K562 (cell line): ENCODE results near the gene PRSS22. TPM values are rescaled to one million over a fixed set of nuclear protein-coding genes. Genes with fewer than 3 reads are reported as not detected.
A peak's percentile ranks its signal among the peaks of the same experiment; 100 is the strongest.

ENCODE experiments used
- ATAC-seq: fragments of 200-7000 bp; cut with Tn5 transposase; 3 replicates; pipeline ENCODE4 v1.9.1; 2020; ENCODE audit warnings: moderate library complexity
- BruUV-seq: library from RNA; stranded (reverse); fragments of 400-500 nt; replicated peaks from 2 replicates; lab custom pipeline; 2021; lab: Mats Ljungman, UMichigan
- CTCF ChIA-PET: fragments of 300-600 bp; formaldehyde crosslinking; extraction: SDS; loops from one replicate; lab custom pipeline; 2021; ENCODE audit warnings: low intra/inter-chr PET ratio; lab: Yijun Ruan, JAX
- POLR2A ChIA-PET: fragments of 300-600, 350-650 bp; sonication (Branson Sonifier 250); formaldehyde crosslinking; extraction: SDS; loops from one replicate; lab custom pipeline; 2021; ENCODE audit warnings: antibody characterized with exemption, inconsistent platforms; lab: Yijun Ruan, JAX
- DNase-seq, 4 experiments: peaks; one replicate each; pipeline versions ENCODE4 v3.0.0 to v3.0.0-alpha.2; 2011 to 2018; ENCODE audit warnings: low spot score in 3 of 4, mixed read lengths in 3 of 4; ENCODE audit errors: extremely low read depth in 1 of 4
- FAIRE-seq: peaks from 2 replicates; lab custom pipeline; 2011; peaks lifted over from hg19 to GRCh38; lab: Jason Lieb, UNC
- H2AFZ ChIP-seq: 2 replicates; pipeline ENCODE4 v1.6.0; 2011; ENCODE audit warnings: low read depth, low read length, control low read depth, inconsistent platforms
- H3K27ac ChIP-seq: fragments of 200-600 bp; 3 replicates; pipeline ENCODE4 v1.8.0; 2011; ENCODE audit warnings: low read depth, mild to moderate bottlenecking, control low read depth, inconsistent platforms, low read length, moderate library complexity, mixed read lengths; ENCODE audit errors: extremely low read depth
- H3K27me3 ChIP-seq, 2 experiments: fragments of 300-600 bp in 1 of 2; 2 replicates in 1 of 2; 3 replicates in 1 of 2; pipeline versions ENCODE4 v1.6.0 to v1.8.0; 2011; ENCODE audit warnings: inconsistent platforms in 2 of 2, low read length in 2 of 2, mild to moderate bottlenecking in 1 of 2, mixed read lengths in 1 of 2, moderate library complexity in 1 of 2; ENCODE audit not compliant: control insufficient read depth in 2 of 2, insufficient read depth in 2 of 2
- H3K36me3 ChIP-seq: fragments of 300-600 bp; 3 replicates; pipeline ENCODE4 v1.8.0; 2011; ENCODE audit warnings: mild to moderate bottlenecking, low read length, inconsistent platforms; ENCODE audit not compliant: control insufficient read depth, insufficient read depth
- H3K4me1 ChIP-seq, 2 experiments: fragments of 200-600 bp in 1 of 2; replicated peaks in 1 of 2; 2 replicates in 1 of 2; 3 replicates in 1 of 2; pipeline versions ENCODE4 v1.5.1 to v1.8.0; 2011; ENCODE audit warnings: inconsistent platforms in 2 of 2, low read length in 2 of 2, mild to moderate bottlenecking in 1 of 2, mixed read lengths in 1 of 2, moderate library complexity in 1 of 2; ENCODE audit not compliant: control insufficient read depth in 2 of 2, insufficient read depth in 2 of 2
- H3K4me2 ChIP-seq: 2 replicates; pipeline ENCODE4 v1.6.1; 2011; ENCODE audit warnings: low read length, control low read depth, inconsistent platforms, mixed read lengths; ENCODE audit not compliant: insufficient read depth
- H3K4me3 ChIP-seq: fragments of 200-600 bp; sonication (generic), shearing (Covaris generic); 2 replicates; pipeline ENCODE4 v1.5.1; 2016; ENCODE audit warnings: control low read depth, inconsistent platforms
- H3K79me2 ChIP-seq: fragments of 200-600 bp; 3 replicates; pipeline ENCODE4 v1.8.0; 2011; ENCODE audit warnings: low read length, inconsistent platforms; ENCODE audit not compliant: control insufficient read depth, insufficient read depth
- H3K9ac ChIP-seq, 2 experiments: 2 replicates each; pipeline versions ENCODE4 v1.6.0 to v1.6.1; 2011; ENCODE audit warnings: low read depth in 2 of 2, low read length in 2 of 2, control low read depth in 1 of 2, inconsistent platforms in 1 of 2, mild to moderate bottlenecking in 1 of 2, mixed read lengths in 1 of 2; ENCODE audit not compliant: insufficient read depth in 1 of 2
- H3K9me1 ChIP-seq: one replicate; pipeline ENCODE4 v1.6.0; 2011; ENCODE audit warnings: inconsistent platforms, mild to moderate bottlenecking, low read length, moderate library complexity; ENCODE audit not compliant: control insufficient read depth, insufficient read depth
- H3K9me3 ChIP-seq: replicated peaks from 2 replicates; pipeline ENCODE4 v1.5.1; 2011; ENCODE audit warnings: low read depth, low read length, inconsistent platforms; ENCODE audit not compliant: control insufficient read depth, insufficient read depth
- H4K20me1 ChIP-seq: replicated peaks from 2 replicates; pipeline ENCODE4 v1.6.1; 2011; ENCODE audit warnings: low read length, inconsistent platforms, mixed read lengths; ENCODE audit not compliant: control insufficient read depth, insufficient read depth
- CREB5 ChIP-seq: fragments of 250-450 bp; sonication (Bioruptor Pico); IDR thresholded peaks from 2 replicates; pipeline ENCODE4 v1.5.0; 2020; ENCODE audit warnings: mild to moderate bottlenecking
- NFIC ChIP-seq: fragments of 450-650 bp; IDR thresholded peaks from 2 replicates; pipeline ENCODE4 v1.6.1; 2017; ENCODE audit warnings: mild to moderate bottlenecking, inconsistent platforms
- PTRF ChIP-seq: fragments of 450-650 bp; IDR thresholded peaks from 2 replicates; pipeline ENCODE4 v1.6.1; 2016; ENCODE audit warnings: mild to moderate bottlenecking, missing genetic modification characterization, missing compliant biosample characterization
- REST ChIP-seq, 2 experiments: fragments of 450-650 bp; formaldehyde crosslinking in 1 of 2; IDR thresholded peaks; 2 replicates each; pipeline versions ENCODE4 v1.4.0 to v1.6.1; 2014 to 2020; ENCODE audit warnings: mild to moderate bottlenecking in 2 of 2, borderline replicate concordance in 1 of 2, low read depth in 1 of 2
- TCF3 ChIP-seq: sonication (generic); formaldehyde crosslinking; IDR thresholded peaks from 2 replicates; pipeline ENCODE4 v1.4.0; 2020; ENCODE audit warnings: mild to moderate bottlenecking, missing genetic modification reagents
- ZBTB33 ChIP-seq: sonication (generic); formaldehyde crosslinking; IDR thresholded peaks from 2 replicates; pipeline ENCODE4 v1.8.1; 2023; ENCODE audit warnings: mild to moderate bottlenecking, missing genetic modification reagents
- WGBS: fragments of 100-300 bp; shearing (Covaris generic); methylation state at CpG from one replicate; pipeline ENCODE4 v1.1.6; 2016; ENCODE audit warnings: low coverage, mixed read lengths; ENCODE audit not compliant: insufficient coverage; ENCODE audit errors: missing lambda C conversion rate; 5-methylcytosine and 5-hydroxymethylcytosine counted together
- in situ Hi-C: fragments of 300-500 bp; cut with MboI; formaldehyde crosslinking; loops from 4 replicates; pipeline ENCODE4 v1.15.0; 2018; ENCODE audit warnings: inconsistent platforms, mixed read lengths
- intact Hi-C: fragments of 100-400 bp; cut with micrococcal nuclease; formaldehyde crosslinking; loops from 2 replicates; pipeline ENCODE4 v1.14.2; 2022
- polyA plus RNA-seq, 8 experiments: library from polyadenylated mRNA; depleted of rRNA in 4 of 8; stranded (reverse) in 5 of 8; unstranded in 3 of 8; fragments of >200 nt; fragmentation: Nextera tagmentation in 2 of 8; fragmentation: Illumina TruSeq in 1 of 8; extraction: Ambion mirVana in 2 of 8; extraction: Trizol in 1 of 8; gene quantifications; 2 replicates each; pipeline versions ENCODE4 v1.2.1 to v1.2.3, GENCODE V29; 2011 to 2014; ENCODE audit warnings: inconsistent platforms in 1 of 8, missing spikeins in 1 of 8
- total RNA-seq, 7 experiments: library from RNA; depleted of rRNA in 6 of 7; stranded (reverse); fragments of >200 nt in 6 of 7; fragmentation: Illumina TruSeq in 2 of 7; extraction: Trizol in 2 of 7; gene quantifications; 2 replicates each; pipeline versions ENCODE4 v1.2.1 to v1.2.3, GENCODE V29; 2011 to 2021; ENCODE audit warnings: low replicate concordance in 1 of 7

The PRSS22 gene
- total and polyA plus RNA-seq, 9 of the 15 experiments (the other 6 are each of a cell fraction or from before 2014, with no cell fraction given): 0.13 to 0.42 TPM; not detected in 7

- 40% methylated on average over 30 of the region's 56 CpGs for WGBS
- intact Hi-C loops: no loop called here
- FAIRE-seq: no peak
These were observed 5.1 kb downstream of the PRSS22 start for GRCh38 chr16:2852731-2853507.

More at GRCh38 chr16:2852731-2853507, 5.1 kb downstream of the PRSS22 start:
- Histone ChIP-seq H3K27me3 (peaks cover 7 to 20% of the 10 kb centered on the region in 2 experiments; a peak in 4 of 5 replicates), H3K9me3 (peaks cover 7% of the 10 kb centered on the region), H3K4me3 (0 out of 2 replicates have a peak overlapping the region, but pooled peaks have one; percentile 8), H3K27ac (no peak overlapping the region), H2AFZ (peak overlapping the region; percentile 39; the same call in 1 of the 2 replicates), H3K36me3 (no peaks in the 10 kb centered on the region), H3K9ac (peak overlapping the region in 1 of 2 experiments; percentile 26; a peak in 1 of 4 replicates), H3K4me1 (peaks cover 7 to 52% of the 10 kb centered on the region in 2 experiments; a peak in 3 of 5 replicates), H3K9me1 (no peaks in the 10 kb centered on the region), H3K4me2 (no peak overlapping the region)
- ATAC-seq (peak; percentile 71), DNase-seq (peak in 3 of 4 experiments; percentile 56 to 61 (median 57))
- no TSS peak for BruUV-seq
- ChIA-PET POLR2A (interaction anchor here (0.6 to 0.9 kb wide), 3 partner anchors 8 to 22 kb away, joined by 3 read pairs; no protein-coding TSS in a partner anchor), CTCF (no interaction called here)
- in situ Hi-C loops: no loop called here
- TF ChIP-seq TCF3 (CRISPR knock-in tag): no peak
- TF ChIP-seq NFIC: peak; percentile 49
- no peak for TF ChIP-seq PTRF (tag)
- no peak for TF ChIP-seq CREB5 (CRISPR knock-in tag)
- 0 out of 2 replicates have a peak, but pooled peaks have one; percentile 8 for TF ChIP-seq REST (IDR thresholded peaks at IDR 0.05; ENCODE audit: borderline replicate concordance)
- no peak for TF ChIP-seq REST (CRISPR knock-in tag; IDR thresholded peaks at IDR 0.05; ENCODE audit: low read depth)
- TF ChIP-seq ZBTB33 (CRISPR knock-in tag): peak; percentile 40; the same call in 1 of the 2 replicates
- TF ChIP-seq, all 486 proteins: peak for 3
- no peaks in the 10 kb centered on the region for H3K79me2 ChIP-seq
- H4K20me1 ChIP-seq: no peaks in the 10 kb centered on the region
